GM21825 (cell line): Measurements from ENCODE around the gene GNGT2.
"Not testable (repeated sequence)": the region's sequence is repeated elsewhere in the genome, so short reads cannot be mapped to it uniquely, and the experiment has no call there.

Experiments used
- ATAC-seq: cut with Tn5 transposase; IDR thresholded peaks from one replicate; pipeline ENCODE4 v1.9.1; 2021; ENCODE audit warnings: mild to moderate bottlenecking, moderate library complexity; ENCODE audit not compliant: unreplicated experiment

Gene GNGT2

DNA sequence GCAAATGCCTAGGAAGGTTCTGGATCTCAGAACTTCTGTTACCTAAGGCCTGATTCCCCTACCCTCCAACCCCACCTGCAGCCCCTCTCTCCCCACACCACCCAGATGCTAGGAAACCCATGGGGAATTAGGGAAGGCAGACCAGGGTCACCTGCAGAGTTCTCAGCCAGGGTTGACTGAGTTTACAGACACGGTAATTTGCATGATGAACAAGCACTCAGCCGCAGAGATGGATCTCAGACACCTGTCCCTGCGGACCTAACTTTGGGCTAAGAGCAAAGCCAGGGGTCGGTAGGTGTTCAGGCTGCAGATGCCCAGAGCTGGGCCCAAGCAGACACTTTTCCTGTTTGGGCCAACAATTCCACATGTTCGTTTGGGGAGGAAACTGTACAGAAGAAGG lies 3.0 kb upstream of the GNGT2 start:
- no peak for ATAC-seq

DNA sequence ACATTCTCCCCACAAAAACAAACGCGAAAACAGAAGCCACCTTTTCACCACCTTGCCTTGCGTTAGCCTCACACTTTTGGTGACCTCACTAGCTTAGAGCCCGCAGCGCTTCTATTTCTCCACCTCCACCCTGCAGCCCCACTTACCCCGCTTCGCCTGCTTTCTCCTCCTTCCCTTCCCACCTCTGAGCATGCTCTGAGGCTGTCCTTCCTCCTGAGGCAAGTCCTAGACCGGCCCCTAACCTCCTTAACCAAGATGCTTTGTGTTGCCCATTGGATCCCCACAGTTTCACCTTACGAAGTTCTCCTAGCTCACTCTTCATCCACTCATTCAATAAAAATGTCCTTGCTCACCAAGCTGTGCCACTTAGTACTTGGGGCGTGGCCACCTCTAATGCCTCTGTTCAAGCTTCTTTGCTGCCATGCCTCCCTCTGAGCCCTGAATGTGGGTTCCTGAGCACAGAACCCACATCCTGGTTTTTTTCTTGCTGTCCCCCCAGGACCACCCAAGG lies 1.3 kb downstream of the GNGT2 start:
- ATAC-seq, result no peak

DNA sequence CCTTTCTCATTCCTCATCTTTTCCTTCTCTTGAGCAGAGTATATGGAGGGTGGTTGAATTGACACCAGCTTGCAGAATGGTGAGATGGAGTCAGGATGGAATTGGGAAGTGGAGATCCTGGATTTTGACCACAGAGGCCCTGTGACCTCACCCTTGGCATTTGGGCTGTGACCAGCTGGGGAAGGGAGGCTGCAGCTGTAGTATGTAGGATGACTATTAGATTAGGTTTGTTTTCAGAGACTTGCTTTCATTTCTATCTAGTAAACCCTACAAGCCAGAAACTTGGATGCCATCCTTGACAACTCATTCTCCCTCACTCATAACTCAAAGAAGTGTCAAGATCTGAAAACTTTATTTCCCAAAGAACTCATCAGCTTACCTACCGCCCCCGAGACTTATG lies 5.9 kb downstream of the GNGT2 start:
- ATAC-seq, result no peak

DNA sequence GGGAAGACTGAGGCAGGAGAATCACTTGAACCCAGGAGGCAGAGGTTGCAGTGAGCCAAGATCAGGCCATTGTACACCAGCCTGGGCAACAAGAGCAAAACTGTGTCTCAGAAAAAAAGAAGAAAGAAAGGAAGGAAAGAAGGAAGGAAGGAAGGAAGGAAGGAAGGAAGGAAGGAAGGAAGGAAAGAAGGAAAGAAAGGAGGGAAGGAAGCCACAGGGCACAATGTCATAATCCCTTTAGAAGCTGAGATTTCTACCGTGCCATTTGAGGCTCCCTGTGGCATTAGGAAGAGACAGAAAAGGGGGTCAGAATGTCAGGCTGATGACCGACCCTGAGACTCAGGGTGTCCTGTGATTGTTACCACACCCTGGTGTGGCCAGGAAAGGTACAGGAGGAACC lies 6.6 kb downstream of the GNGT2 start:
- no peak for ATAC-seq

GRCh38 chr17:49201481-49201927 lies 8.9 kb downstream of the GNGT2 start:
- ATAC-seq, result no peak

DNA sequence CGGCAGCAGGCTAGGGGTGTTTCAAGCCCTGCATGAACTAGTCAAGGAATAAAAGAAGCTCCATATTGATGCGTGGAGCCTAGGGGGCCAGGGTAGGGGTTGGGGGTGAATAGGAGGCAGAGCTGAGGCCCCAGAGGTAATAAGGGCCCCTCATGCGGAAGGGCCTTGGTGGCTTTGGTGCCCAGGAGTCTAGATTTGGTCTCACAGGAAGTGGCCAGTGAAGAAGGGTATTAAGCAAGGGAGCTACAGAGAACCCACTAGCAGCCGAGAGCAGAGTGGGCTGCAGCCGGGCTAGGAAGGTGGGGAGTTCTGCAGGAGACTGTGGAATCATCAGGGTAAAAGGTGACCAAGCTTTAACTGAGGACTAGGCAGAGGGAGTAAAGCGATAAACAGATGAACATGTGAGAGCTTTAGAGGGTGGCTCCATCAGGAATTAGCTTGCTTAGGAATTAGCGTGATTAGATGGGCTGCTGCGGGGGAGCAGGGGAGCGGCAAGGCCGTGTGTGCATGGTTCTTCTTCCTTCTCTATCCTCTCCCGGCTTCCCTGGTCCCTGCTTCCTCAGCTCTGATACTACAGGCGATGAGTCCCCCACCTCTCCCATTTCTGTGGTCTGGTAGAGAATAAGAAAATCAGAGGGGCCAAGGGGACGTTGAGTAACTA lies 9.8 kb downstream of the GNGT2 start:
- ATAC-seq, result no peak

DNA sequence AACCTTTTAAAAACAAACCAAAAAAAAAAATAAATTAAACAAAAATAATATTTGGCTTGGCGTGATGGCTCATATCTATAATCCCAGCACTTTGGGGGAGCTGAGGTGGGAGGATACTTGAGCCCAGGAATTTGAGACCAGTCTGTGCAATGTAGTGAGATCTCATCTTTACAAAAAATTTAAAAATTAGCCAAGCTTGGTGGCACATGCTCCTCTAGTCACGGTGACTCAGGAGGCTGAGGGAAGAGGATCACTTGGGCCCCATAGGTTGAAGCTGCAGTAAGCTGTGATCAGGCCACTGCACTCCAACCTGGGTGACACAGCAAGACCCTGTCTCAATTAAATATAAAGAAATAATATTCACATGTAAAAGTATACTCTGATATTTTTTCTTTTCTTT lies 12.2 kb downstream of the GNGT2 start:
- no peak for ATAC-seq

- ATAC-seq, result no peak
These were observed 12.9 kb downstream of the GNGT2 start for GRCh38 chr17:49197346-49197998.

GRCh38 chr17:49196520-49196919 lies 13.9 kb downstream of the GNGT2 start:
- ATAC-seq, result no peak

GRCh38 chr17:49195751-49196150 lies 14.6 kb downstream of the GNGT2 start:
- no peak for ATAC-seq

DNA sequence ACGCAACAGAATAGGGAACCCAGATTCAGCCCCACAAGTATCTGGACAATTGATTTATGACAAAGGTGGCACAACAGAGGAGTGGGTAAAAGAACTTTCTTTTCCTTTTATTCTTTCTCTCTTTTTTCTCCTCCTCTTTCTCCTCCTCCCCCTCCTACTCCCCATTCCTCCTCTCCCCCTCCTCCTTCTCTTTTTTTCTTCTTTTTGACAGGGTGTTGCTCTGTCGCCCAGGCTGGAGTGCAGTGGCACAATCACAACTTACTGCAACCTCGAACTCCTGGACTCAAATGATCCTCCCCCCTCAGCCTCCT lies 16.1 kb downstream of the GNGT2 start:
- no peak for ATAC-seq

DNA sequence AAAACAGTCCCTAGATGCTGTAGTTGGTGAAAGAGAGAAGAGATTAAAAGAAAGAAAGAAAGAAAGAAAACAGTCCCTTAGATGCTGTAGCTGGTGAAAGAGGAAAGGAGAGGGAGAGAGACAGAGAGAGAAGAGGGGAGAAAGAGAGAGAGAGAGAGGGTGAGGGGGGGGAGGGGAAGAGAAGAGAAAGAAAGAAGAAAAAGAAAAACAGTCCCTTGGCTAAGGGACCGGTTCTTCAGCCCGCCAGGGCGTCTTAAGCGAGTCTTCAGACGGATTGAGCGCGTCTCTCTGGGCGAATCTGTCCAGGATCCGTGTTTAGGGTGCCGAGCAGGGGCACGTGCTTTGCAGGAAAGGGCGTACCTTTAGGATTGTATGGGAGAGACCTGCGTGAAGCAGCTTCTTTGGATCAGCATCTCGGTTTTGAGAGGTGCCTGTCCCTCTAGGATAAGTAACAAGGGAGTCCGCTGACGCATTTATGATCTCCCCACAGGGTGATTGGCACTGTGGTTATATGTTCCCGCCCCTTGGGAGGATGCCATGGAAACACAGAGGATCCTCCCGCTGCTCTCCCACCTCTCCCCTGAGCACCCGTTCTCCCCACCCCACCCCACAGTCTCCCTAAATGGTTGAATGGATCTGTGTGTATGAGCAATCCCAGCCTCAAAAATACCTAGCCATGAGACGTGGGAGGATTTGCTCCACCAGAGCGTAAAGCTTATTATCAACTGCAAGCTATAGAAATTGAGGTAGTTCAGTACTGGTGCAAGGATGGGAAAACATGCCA lies 16.7 kb downstream of the GNGT2 start:
- ATAC-seq, result no peak

DNA sequence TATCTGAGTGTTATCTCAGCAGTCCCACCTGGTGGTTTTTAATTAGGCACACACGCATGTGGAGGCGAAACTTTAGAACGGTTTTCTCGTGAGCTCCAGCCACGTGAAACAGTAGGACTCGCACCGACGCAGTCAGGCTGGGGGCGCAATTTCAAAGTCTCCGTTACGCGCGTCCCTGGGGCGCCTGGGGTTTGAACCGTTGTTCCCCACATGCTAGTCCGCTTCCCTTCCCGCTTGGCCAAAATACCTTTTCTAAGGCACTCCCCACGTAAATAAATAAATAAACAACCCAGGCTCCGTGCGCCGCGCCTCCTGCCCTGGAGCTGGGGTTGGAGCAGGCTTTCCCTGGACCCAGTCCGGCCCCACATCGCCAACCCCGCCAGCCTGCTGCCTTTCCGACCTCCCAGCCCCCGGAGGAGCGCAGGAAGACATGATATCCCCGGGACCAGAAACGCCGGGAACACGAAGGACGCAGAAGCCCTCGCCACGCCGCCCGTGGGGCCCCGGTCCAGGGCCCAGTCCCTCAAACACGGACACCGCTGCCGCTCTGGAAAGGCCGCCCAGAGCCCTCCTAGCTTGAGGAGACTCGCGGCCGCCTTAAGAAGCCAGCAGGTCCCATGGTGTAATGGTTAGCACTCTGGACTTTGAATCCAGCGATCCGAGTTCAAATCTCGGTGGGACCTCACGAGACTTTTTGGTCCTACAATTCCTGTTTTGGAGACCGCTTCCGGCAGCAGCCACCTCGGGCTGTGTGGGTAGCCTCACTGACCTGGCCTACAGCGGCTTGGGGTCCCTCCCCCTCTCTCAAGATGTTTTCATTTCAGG lies 18.2 kb downstream of the GNGT2 start:
- ATAC-seq, result peak; percentile 40

DNA sequence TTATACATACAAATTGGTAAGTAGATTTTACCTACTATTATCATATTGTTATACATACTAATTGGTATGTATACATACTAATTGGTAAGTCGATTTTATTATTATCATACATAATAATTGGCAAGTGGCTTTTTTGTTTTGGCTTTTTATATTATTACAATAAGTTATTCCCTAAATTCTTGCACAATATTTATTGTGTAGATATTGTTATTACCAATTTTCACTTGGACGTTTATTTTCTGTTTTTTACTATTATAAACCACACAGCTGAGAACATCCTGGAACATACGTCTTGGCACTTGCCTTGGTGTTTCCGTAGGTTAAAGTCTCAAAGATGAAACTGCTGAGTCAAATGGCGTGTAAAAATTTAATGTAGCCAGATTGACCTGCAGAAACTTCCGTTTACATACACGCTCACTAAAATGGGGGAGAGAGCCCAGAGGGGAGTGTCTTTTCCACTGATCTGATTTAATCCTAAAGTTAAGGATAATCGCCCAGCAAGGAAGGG lies 18.9 kb downstream of the GNGT2 start:
- ATAC-seq, result peak; percentile 7

- ATAC-seq, result no peak
These were observed 19.4 kb downstream of the GNGT2 start for GRCh38 chr17:49190932-49191331.

- ATAC-seq, result no peak
These were observed 23.1 kb downstream of the GNGT2 start for GRCh38 chr17:49187301-49187700.

DNA sequence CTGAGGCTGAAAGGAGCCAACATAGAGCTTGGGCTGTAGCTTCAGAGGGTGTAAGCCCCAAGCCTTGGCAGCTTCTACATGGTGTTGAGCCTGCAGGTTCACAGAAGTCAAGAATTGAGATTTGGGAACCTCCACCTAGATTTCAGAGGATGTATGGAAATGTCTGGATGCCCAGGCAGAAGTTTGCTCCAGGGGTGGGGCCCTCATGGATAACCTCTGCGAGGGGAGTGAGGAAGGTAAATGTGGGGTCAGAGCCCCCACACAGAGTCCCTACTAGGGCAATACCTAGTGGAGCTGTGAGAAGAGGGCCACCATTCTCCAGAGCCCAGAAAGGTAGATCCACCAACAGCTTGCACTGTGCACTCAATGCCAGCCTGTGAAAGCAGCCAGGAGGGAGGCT lies 25.0 kb downstream of the GNGT2 start:
- not testable (repeated sequence) for ATAC-seq

- not testable (repeated sequence) for ATAC-seq
These were observed 25.9 kb downstream of the GNGT2 start for GRCh38 chr17:49184522-49184921.

- no peak for ATAC-seq
These were observed 26.6 kb downstream of the GNGT2 start for GRCh38 chr17:49183801-49184200.

DNA sequence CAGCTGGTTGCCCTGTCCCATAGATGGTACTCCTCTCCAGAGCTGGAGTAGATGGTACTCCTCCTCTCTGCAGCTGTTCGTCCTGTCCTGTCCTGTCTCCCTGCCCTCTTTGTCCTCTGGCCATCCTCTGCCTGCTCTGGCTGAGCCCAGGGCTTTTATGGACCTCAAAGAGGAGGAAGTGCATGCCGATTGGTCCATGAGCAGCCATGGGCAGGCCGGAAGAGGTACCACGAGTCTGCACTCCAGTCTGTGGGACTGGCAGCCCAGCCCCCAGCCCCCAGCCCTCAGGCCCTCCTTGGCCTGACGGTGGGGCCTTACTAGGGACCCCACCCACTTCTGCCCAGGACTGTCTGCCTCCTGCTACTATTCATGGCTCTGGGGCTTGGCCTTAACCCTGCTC lies 27.0 kb downstream of the GNGT2 start:
- no peak for ATAC-seq
